Activated CD4-positive, alpha-beta T cell treated with anti-CD3 and anti-CD28 coated beads, Interleukin-10, Interleukin-2, amounts not matched to agents 100 ng/mL and 50 ng/mL, durations not matched to agents 16 hours and 8 hours (primary cell): ENCODE results near the gene LRFN4.

ENCODE experiments used
- DNase-seq: peaks from one replicate; pipeline ENCODE4 v3.0.0-alpha.2; 2020

Gene LRFN4

DNA sequence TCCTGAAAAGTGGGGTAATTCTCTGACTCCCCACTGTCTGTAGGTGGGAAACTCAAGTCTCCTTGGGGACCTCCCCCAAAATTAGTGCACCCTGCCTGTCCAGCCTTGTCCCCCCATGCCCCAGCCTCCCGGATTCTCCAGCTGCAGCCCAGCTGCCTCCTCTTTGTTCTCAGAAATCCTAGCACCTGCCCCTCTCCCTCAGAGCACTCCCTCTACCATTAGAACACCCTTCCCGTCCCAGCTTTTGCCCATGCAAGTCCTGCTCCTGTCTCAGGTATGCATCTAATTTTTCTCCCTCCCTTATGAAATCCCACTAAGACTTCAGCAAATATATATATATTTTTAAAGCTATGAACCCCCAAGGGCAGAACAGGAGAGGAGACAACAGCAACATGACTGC is 37.3 kb downstream of the LRFN4 start:
- DNase-seq, result no peak

DNA sequence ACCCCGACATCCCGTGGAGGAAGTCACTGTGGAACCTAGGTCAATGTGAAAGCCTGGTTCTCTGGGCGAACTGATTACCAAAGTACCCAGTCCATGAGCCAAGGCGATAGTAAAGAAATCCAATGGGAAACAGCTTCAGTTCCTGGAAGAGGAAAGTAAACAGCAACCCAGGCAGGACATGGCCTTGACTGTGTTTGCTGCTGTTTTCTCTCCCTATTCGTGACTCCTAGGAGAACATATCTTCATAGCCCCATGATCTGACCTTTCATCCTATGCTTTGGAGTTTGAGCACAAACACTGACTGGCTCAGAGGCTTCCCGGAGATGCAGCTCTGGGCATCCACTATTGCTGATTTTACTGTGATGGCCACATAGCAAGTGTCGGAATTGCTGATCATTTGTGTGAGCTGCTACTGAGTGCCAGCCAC is 45.1 kb downstream of the LRFN4 start:
- no peak for DNase-seq

DNA sequence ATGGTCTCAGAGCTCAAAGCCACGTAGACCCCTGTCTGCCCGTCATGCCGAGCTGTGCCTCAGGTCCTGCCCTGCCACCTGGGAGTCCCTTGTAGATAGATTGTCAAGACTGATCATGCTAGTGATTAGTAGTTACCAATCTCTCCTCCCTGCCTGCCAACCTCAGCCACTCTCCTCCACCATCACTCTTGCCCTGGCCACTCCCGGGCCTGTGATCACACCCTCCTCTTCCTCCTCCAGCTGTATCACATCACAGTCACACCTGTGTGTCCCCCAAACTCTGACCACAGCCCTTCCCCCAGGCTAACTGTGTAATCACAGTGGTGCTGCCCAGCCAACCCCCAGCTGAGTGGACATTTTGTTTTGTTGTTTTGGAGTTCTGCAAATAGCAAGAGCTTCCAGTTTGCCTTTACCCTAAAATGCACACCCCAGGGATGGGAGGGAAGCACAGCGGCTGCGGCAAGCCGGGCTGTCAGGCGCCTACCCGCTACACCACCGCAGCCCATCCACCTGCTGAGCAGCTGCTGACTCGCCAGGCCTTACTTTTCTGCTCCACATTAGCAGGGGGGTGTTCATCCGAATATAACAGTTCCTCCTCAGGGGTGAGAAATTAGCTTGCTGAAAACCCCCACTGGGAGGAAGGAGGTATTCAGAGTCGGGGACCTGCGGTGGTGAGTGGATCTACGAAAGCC is 45.8 kb downstream of the LRFN4 start:
- no peak for DNase-seq

DNA sequence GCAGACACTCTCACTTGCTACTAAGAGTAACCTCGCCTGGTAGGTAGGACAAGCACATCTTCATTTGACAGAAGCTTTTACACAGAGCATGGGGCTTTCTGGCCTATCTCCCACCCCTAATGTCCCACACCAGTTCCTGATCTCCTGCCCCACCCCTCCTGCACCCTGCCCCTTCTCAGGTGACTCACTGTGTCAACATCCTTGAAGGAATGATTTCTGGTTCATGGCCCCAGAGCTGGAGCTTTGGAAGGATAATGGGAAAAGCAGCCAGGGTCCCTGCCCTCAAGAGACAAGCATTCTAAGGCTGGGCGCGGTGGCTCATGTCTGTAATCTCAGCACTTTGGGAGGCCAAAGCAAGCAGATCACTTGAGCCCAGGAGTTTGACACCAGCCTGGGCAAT is 47.2 kb downstream of the LRFN4 start:
- no peak for DNase-seq

DNA sequence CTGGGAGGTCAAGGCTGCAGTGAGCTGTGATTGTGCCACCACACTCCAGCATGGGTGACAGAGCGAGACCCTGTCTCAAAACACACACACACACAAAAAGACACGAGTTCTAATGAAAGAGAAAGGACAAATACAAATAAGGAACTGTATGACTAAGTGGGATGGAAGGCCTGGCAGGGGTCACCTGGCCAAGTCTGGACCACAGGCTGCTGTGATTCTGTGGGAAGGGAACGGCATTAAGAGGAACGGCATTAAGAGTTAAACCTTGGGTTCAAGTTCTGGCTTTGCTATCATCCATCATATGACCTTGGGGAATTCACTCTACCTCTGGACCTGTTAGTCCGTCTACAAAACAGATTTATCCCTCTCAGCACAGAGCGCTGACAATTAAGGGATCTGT is 47.7 kb downstream of the LRFN4 start:
- DNase-seq, result no peak

DNA sequence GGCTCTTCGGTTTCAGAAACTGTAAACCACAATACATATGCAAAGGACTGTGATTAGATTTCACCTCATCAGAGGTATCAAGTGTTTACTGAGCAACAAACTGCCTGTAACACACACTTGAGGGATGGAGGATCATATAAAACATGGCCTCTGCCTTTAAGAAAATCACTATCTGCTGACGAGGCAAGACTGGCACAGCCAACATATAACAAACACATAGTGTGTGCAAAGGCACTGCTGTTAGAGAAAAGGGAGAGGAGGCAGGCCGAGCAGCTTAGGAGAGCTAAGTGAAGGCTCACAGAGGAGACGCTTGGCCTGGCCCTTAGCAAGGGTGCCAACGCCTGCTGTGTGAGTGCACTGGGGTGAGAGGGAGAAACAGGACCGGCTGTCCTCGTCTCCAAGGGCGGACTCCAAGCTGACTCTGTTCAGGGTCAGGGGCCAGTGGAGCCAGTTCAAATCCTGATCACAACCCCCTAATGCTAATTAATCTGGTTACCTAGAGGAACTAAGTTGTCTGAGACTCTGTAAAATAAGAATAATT is 48.2 kb downstream of the LRFN4 start:
- no peak for DNase-seq

DNA sequence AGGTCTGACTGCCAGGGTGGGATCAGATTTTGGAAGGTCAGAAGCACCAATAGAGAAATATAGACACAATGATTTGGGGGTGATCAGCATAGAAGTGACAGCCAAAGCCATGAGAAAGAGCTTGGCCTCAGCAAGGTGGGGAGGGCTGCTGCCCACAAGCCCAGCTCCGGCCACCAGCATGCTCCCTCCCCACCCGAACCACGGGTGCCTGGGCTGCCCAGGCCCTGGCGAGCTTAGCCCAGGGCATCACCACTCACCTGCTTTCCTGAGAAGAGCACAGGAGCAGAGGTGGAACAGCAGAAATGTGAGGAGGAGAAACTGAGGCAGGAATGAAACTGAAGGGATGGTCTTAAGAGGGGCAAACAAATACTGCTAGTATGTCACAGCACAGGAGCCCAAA is 48.8 kb downstream of the LRFN4 start:
- no peak for DNase-seq

DNA sequence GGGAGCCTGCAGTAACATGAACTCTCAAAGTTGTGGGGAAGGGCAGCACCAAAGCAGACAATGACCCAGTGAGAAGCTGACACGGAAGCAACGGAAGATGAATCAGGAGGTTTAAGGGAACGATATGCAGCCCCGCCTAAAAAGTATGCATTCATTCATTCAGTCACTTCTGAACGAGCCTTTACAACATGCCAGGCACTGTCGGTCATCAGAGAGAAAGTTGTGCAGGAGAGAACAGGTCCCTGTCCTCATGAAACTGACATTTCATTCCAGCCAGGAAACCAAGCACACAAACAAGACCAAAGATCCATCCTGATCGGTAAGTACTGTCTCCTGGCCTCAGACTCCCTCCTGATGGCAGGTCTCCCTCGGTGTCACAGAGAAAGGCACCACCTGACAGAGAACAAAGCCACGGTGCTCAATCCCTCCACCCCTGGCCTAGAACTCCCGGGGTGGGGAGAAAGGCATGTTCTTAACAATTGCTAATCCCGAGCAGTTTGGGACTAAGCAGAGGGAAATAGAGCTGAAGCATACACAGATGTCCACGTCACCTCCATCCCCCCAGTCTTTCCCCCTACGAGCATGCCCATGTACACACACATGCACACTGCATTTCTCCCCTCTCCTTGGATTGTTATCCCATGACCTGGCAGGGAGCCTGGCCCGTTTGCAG is 49.3 kb downstream of the LRFN4 start:
- DNase-seq, result no peak

DNA sequence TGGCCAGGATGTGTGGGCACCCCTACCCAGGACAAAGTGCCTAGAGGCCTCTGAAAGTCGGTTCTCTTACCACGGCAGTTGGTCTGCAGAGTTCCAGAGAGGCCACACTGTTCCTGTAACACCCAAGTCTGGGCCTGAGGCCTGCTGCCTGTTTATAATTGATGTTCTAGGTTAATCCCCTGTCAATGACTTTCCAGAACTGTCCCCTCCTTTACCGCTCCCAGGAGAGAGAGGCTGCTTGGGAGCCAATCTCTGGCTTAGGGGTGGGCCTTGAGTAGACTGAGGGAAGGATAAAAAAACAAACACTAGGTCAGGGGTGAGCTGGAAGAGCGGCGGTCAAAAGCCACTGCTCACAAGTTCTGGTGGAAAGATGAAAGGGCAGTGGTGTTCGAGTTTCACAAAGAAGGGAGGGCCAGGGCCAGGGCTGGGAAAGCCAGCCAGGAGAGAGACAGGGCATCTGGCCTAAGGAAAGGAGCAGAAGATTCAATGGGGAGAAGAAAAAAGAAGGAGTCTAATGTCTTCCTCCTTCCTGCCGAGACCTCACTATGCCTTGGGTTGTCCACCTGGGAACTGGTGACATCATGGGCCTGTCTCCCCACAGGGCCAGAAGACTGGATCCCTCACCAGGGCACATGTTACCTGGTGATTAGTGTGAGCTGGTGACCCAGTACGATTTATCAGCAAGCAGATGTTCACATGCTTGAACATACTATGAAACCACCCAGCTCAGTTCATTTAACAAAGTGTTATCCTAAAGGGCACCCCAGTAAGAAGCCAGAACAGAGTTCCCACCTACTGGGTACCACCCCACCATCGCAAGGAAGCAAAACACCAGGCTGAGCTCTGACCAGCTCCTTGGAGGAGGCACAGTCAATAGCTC is 51.1 kb downstream of the LRFN4 start:
- no peak for DNase-seq

DNA sequence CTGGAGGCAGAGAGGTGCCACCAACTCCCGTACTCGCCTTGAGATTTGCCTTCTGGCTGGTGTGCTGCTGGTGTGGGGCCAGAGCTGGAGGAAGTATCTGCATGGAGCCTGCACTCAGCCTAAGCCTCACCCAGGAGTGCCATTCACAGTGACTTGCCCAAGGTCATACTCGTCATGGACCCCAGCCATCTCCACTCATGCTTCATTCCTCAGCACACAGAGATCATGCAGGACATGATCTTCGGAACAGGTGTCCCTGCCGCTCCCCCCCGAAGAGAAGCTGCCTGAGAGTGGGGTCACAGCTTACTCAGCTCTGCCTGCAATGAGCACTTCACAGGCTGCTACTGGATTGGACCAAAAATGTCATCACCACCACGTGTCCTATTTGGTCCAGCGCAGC is 52.3 kb downstream of the LRFN4 start:
- DNase-seq, result no peak

DNA sequence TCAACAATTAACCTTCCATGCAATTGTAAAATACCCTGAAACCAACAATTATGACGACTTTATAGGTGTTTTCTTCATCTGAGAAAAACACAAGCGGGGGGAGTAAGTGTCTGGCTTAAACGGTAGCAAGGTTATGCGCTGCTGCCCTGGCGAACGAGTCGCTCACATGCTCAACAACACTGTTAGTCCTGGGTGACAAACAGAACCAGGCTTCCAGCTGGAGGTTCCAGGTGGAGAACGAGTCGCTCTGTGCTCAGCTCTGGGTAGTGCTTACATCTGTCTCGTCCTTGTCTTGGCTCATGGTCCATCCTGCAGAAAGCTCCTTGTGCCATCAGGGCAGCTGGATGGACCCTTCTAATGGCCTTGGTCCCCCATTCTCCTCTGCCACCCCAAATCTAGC is 53.2 kb downstream of the LRFN4 start:
- no peak for DNase-seq
